ENCODE data around the gene TMEM163.
"Not testable (repeated sequence)": the region's sequence is repeated elsewhere in the genome, so short reads cannot be mapped to it uniquely, and the experiment has no call there.

TMEM163 gene

GRCh38 chr2:134532537-134532936, 186.3 kb downstream of the TMEM163 start:
- DNase-seq (ENCODE audit: low read depth) = no peak

- no peak for DNase-seq (ENCODE audit: low read depth)
Measured at GRCh38 chr2:134527381-134527780, 191.4 kb downstream of the TMEM163 start.

GRCh38 chr2:134522496-134523455, 196.0 kb downstream of the TMEM163 start:
- DNase-seq (ENCODE audit: low read depth) = no peak

- no peak for DNase-seq (ENCODE audit: low read depth)
Measured at GRCh38 chr2:134518101-134518500, 200.7 kb downstream of the TMEM163 start.

- DNase-seq (ENCODE audit: low read depth) = peak; percentile 3
Measured at GRCh38 chr2:134515137-134515536, 203.7 kb downstream of the TMEM163 start.

- peak; percentile 29 for DNase-seq (ENCODE audit: low read depth)
Measured at GRCh38 chr2:134513465-134513804, 205.4 kb downstream of the TMEM163 start.

GRCh38 chr2:134512734-134513464, 205.9 kb downstream of the TMEM163 start:
- DNase-seq (ENCODE audit: low read depth) = no peak

- DNase-seq (ENCODE audit: low read depth) = no peak
Measured at GRCh38 chr2:134508391-134508790, 210.4 kb downstream of the TMEM163 start.

- no peak for DNase-seq (ENCODE audit: low read depth)
Measured at GRCh38 chr2:134507697-134508096, 211.1 kb downstream of the TMEM163 start.

- not testable (repeated sequence) for DNase-seq (ENCODE audit: low read depth)
Measured at GRCh38 chr2:134507159-134507558, 211.6 kb downstream of the TMEM163 start.

- no peak for DNase-seq (ENCODE audit: low read depth)
Measured at GRCh38 chr2:134505446-134505845, 213.4 kb downstream of the TMEM163 start.

- no peak for DNase-seq (ENCODE audit: low read depth)
Measured at GRCh38 chr2:134504586-134505336, 214.0 kb downstream of the TMEM163 start.

- DNase-seq (ENCODE audit: low read depth) = no peak
Measured at GRCh38 chr2:134502104-134502503, 216.7 kb downstream of the TMEM163 start.

- DNase-seq (ENCODE audit: low read depth) = no peak
Measured at GRCh38 chr2:134501476-134502091, 217.2 kb downstream of the TMEM163 start.

GRCh38 chr2:134500211-134500935, 218.4 kb downstream of the TMEM163 start:
- peak; percentile 23 for DNase-seq (ENCODE audit: low read depth)

- DNase-seq (ENCODE audit: low read depth) = no peak
Measured at GRCh38 chr2:134499307-134499926, 219.4 kb downstream of the TMEM163 start.

- no peak for DNase-seq (ENCODE audit: low read depth)
Measured at GRCh38 chr2:134498654-134499053, 220.1 kb downstream of the TMEM163 start.

- no peak for DNase-seq (ENCODE audit: low read depth)
Measured at GRCh38 chr2:134493797-134494196, 225.0 kb downstream of the TMEM163 start.

- DNase-seq (ENCODE audit: low read depth) = peak; percentile 10
Measured at GRCh38 chr2:134491771-134492441, 226.9 kb downstream of the TMEM163 start.

- DNase-seq (ENCODE audit: low read depth) = no peak
Measured at GRCh38 chr2:134491022-134491421, 227.8 kb downstream of the TMEM163 start.
